ENCODE data around the gene CBLIF. TPM values are rescaled to one million over a fixed set of nuclear protein-coding genes. Genes with fewer than 3 reads are reported as not detected.

The CBLIF gene
- total RNA-seq, 3 donors from 2014 or later: not detected

- DNase-seq (ENCODE audit: low spot score in 2 of 2): no peak
- H3K27ac ChIP-seq: no peak overlapping the region
- no peaks in the 10 kb centered on the region for H3K36me3 ChIP-seq
- intact Hi-C loops (cut with DNase I; ENCODE audit: low total_unique reads): no loop called here
- H3K9me3 ChIP-seq: no peaks in the 10 kb centered on the region
- no peaks in the 10 kb centered on the region for H3K27me3 ChIP-seq
- no peak overlapping the region for H3K4me3 ChIP-seq
- no peak for TF ChIP-seq POLR2A (IDR thresholded peaks at IDR 0.05)
- no peak for TF ChIP-seq POLR2AphosphoS5 (IDR thresholded peaks at IDR 0.05)
- TF ChIP-seq, protein P1, sequence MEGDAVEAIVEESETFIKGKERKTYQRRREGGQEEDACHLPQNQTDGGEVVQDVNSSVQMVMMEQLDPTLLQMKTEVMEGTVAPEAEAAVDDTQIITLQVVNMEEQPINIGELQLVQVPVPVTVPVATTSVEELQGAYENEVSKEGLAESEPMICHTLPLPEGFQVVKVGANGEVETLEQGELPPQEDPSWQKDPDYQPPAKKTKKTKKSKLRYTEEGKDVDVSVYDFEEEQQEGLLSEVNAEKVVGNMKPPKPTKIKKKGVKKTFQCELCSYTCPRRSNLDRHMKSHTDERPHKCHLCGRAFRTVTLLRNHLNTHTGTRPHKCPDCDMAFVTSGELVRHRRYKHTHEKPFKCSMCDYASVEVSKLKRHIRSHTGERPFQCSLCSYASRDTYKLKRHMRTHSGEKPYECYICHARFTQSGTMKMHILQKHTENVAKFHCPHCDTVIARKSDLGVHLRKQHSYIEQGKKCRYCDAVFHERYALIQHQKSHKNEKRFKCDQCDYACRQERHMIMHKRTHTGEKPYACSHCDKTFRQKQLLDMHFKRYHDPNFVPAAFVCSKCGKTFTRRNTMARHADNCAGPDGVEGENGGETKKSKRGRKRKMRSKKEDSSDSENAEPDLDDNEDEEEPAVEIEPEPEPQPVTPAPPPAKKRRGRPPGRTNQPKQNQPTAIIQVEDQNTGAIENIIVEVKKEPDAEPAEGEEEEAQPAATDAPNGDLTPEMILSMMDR (IDR thresholded peaks at IDR 0.05): no peak
- H3K4me1 ChIP-seq: no peaks in the 10 kb centered on the region
Observed at GRCh38 chr11:59800390-59801025, 44.8 kb downstream of the CBLIF start.

- Histone ChIP-seq H3K27ac (no peak overlapping the region), H3K36me3 (peaks cover 6% of the 10 kb centered on the region), H3K27me3 (no peaks in the 10 kb centered on the region), H3K9me3 (no peaks in the 10 kb centered on the region), H3K4me3 (no peak overlapping the region), H3K4me1 (no peaks in the 10 kb centered on the region)
- TF ChIP-seq, protein P1 (IDR thresholded peaks at IDR 0.05): no peak
- TF ChIP-seq POLR2AphosphoS5 (IDR thresholded peaks at IDR 0.05) (no peak), POLR2A (IDR thresholded peaks at IDR 0.05) (no peak)
- intact Hi-C loops (cut with DNase I; ENCODE audit: low total_unique reads): no loop called here
- no peak for DNase-seq (ENCODE audit: low spot score in 2 of 2)
Observed at GRCh38 chr11:59794417-59794816, 50.9 kb downstream of the CBLIF start.

- TF ChIP-seq POLR2A (IDR thresholded peaks at IDR 0.05): no peak
- no peak for TF ChIP-seq POLR2AphosphoS5 (IDR thresholded peaks at IDR 0.05)
- TF ChIP-seq, protein P1 (IDR thresholded peaks at IDR 0.05): no peak
- H3K27ac ChIP-seq: no peak overlapping the region
- no peak overlapping the region for H3K4me3 ChIP-seq
- no peaks in the 10 kb centered on the region for H3K27me3 ChIP-seq
- intact Hi-C loops (cut with DNase I; ENCODE audit: low total_unique reads): no loop called here
- H3K4me1 ChIP-seq: peaks cover 0 to 4% of the 10 kb centered on the region in 2 donors
- no peak for DNase-seq (ENCODE audit: low spot score in 2 of 2)
- no peaks in the 10 kb centered on the region for H3K9me3 ChIP-seq
- H3K36me3 ChIP-seq: peaks cover 6% of the 10 kb centered on the region
Observed at GRCh38 chr11:59792507-59792906, 52.8 kb downstream of the CBLIF start.

DNA sequence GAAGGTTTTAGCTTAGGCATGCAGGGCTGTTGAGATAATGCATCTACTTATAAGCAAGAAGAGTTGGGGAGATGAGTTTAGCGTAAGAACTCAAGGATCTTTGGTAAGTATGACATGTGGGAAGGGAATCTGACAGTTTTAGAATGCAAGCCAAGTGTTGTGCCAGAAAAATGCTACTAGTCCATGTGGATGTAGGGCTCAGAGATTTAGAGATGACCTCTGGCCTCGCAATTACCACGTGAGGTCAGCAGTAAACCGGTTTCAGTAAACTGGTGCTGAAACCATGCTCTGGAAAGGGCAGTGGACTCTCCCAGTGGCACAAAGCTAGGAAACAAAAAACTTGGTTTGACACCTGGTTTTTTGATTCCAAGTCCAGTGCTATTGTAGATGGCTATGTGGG lies 53.7 kb downstream of the CBLIF start:
- intact Hi-C loops (cut with DNase I; ENCODE audit: low total_unique reads): no loop called here
- TF ChIP-seq POLR2AphosphoS5 (IDR thresholded peaks at IDR 0.05): no peak
- no peak for TF ChIP-seq POLR2A (IDR thresholded peaks at IDR 0.05)
- TF ChIP-seq, protein P1 (IDR thresholded peaks at IDR 0.05): no peak
- H3K9me3 ChIP-seq: no peaks in the 10 kb centered on the region
- no peak overlapping the region for H3K4me3 ChIP-seq
- no peak for DNase-seq (ENCODE audit: low spot score in 2 of 2)
- no peak overlapping the region for H3K27ac ChIP-seq
- H3K4me1 ChIP-seq: peaks cover 0 to 13% of the 10 kb centered on the region in 2 donors
- H3K27me3 ChIP-seq: no peaks in the 10 kb centered on the region
- H3K36me3 ChIP-seq: peaks cover 6% of the 10 kb centered on the region

- Histone ChIP-seq H3K36me3 (no peaks in the 10 kb centered on the region), H3K27me3 (no peaks in the 10 kb centered on the region), H3K4me3 (no peak overlapping the region), H3K9me3 (no peaks in the 10 kb centered on the region), H3K4me1 (peaks cover 0 to 15% of the 10 kb centered on the region in 2 donors), H3K27ac (peak overlapping the region in 1 of 2 donors; percentile 73)
- no peak for TF ChIP-seq POLR2AphosphoS5 (IDR thresholded peaks at IDR 0.05)
- TF ChIP-seq POLR2A (IDR thresholded peaks at IDR 0.05): no peak
- TF ChIP-seq, protein P1 (IDR thresholded peaks at IDR 0.05): no peak
- DNase-seq (ENCODE audit: low spot score in 2 of 2): no peak
- intact Hi-C loops (cut with DNase I; ENCODE audit: low total_unique reads): no loop called here
Observed at GRCh38 chr11:59787816-59788215, 57.5 kb downstream of the CBLIF start.

All from breast epithelium (tissue), 4 donors.